GM19397 (cell line): ENCODE results near the gene ORC5.

Experiments
- ATAC-seq: cut with Tn5 transposase; IDR thresholded peaks from one replicate; pipeline ENCODE4 v1.9.1; 2021; ENCODE audit warnings: mild to moderate bottlenecking, moderate library complexity; ENCODE audit not compliant: unreplicated experiment

ORC5 gene

DNA sequence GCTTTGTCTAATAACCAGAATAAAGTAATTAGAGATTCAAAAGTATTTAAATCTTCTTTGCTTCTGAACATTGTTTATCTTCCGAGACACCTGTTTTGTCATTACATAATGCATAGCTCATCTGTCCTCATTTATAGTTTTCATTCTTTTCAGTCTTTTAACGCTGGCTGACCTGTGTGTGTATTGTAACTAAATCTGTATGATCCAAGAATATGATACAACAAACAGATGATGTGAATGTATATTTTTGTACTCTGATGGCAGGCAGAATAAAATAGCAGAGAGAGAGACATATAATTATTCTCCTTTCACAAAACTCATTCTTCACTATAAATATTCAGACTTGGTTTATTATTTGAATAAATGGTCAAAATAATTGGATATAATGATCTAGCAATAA lies 80.6 kb downstream of the ORC5 start:
- ATAC-seq, result no peak

DNA sequence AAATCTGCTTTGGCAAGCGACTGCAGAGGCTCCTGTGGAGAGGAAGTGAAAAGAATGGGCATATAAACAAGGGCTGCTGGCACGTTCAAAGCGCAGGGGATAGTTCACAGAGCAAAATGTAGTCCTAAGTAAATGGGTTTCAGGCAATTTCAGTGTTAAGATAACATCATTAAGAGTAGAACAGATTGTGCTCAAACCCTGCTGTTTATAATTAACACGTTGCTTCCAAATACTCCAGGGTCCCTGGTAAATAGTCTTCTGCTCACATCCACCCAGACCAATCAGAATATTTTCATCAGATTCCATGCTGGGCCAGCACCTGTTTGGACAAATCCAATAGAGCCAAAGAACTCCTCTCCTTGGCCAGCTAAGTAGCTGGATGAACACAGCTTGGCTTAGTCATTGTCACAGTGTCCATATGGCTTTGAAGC lies 81.4 kb downstream of the ORC5 start:
- ATAC-seq, result no peak

DNA sequence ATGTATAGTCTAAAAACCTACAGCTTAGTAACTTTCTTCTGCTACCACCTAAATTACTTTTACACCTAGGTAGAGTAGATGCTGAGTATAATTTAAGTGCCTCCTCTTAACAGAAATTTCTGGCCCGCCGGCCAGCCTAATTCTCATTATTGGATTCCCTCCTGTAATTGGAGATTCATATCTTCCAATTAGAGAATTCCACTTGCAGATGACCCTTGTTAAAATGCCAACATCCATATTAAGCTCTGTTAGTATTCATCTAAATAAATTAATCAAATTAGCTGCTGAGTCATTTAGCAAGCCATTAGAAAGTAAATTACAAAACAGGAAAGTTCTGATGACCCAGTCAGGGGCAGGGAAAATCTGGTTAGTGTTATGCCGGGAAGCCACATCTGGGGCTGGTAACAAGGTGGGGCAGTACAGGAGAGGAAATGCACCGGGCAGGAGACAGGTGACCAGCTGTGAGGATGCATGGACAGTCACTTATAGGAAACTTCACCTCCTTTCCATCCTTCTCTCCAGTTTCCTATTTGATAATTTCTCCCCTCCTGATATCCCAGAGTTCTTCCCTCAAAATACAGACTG lies 82.8 kb downstream of the ORC5 start:
- ATAC-seq, result no peak

DNA sequence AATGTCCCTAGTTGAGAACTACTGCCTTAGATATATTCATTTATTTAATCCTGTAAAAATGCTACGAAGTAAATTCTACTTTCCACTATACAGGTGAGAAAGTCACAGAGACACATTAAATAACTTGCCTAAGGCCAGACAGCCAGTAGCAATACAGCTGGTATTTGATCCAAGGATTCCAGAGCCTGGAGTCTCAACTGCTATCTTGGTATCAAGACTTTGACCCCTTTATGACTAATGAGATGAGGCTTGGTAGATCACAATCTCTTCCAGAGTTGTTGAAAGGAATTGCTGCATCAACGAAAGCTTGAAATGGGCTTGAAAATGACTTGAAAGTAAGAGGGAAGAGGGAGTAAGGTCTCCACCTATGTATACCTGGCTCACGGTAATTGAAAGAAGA lies 83.3 kb downstream of the ORC5 start:
- ATAC-seq, result no peak

DNA sequence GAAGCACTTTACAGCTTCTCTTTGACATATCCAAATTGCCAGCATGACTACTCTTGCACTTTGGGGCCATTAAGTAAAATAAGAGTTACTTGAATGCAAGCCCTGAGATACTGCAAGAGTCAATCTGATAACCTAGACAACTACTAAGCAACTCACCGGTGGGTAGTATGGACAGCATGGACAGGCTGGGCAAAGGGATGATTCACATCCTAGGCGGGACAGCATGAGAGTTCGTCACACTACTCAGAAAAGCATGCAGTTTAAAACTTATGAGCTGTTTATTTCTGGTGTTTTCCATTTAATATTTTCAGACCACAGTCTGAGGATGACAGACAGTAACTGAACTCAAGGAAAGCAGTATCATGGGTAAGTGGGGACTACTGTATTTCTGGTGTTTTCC lies 84.0 kb downstream of the ORC5 start:
- ATAC-seq, result no peak

DNA sequence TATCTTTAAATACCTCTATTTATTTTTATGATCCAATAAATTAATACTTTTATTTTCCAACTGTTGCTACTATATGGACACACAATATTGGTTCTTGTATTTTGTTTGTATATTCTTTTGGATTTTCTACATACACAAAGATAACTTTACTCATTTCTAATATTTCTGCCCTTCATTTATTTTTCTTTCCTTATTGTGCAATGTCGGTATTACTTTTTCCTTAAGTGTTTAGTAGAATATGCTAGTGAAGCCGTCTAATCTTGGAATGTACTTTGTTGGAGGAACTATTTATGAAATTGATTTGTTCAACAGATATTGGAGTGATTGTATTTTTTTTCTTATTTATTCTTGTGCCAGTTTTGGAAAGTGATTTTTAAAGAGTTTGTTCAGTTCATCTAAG lies 94.0 kb downstream of the ORC5 start:
- no peak for ATAC-seq

DNA sequence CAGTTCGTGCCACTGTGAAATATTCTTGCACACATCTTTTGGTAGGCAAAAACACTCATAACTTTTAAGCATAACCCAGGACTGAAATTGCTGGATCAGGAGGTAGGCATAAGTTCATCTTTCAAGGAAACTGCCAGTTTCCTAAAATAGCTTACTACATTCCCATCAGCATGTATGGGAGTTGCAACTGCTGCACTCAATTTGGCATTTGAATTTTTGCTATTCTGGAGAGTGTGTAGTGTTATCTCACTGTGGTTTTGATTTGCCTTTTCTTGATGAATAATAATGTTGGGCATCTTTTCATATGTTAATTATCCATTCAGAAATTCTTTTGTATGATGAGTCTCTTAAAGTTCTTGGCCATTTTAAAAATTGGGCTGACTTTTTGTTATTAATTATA lies 95.2 kb downstream of the ORC5 start:
- ATAC-seq, result no peak

DNA sequence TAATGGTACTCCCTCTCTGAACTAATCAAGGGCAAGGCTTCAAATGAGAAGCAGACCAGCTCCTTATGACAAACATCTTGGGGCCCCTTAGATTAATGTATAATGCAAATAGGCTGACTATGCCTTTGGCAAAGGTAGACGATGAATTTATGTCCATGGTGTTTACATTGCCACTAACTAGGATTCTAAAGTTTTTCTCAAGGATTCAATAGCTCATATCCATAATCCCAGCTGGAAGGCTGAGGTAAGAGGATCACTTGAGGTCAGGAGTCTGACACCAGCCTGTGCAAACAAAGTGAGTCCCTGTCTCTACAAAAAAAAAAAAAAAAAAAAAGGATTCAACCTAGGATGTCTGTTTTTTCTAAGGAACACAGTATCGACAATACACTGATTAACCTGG lies 96.5 kb downstream of the ORC5 start:
- no peak for ATAC-seq

DNA sequence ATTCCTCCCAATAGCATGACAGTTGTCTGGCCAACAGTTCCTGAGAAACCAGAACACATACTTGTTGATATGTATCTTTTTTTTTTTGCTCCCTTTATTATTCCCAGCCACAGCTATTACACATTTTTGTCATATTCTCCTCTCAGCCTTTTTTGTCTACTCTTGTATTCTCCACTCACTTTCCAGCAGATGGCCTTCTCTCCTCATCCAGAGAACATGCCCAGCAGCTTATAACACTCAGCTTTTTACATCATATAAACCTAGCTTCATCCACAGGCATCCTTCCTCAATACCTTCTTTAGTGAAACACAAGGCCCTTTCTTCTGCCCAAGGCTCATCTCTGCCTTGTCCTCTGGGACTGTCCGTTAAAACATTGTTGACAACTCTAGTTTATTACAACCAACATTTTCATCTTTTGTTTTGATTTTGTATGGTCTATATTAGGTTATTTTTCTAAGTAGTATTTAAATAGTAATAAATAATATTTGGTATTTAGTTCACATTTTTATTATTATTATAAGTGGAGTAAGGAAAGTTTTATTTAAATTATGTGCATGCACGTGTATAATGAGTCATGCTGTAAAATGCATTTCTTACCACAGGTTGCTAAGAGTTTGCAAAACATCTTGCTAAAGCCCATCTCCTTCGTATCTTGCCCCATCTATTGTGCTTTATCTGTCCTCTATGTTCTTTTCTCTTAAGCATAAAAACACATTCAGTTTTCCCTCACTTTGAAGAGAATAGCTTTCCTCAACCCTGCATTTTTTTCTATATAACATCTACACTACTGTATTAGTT lies 101.5 kb downstream of the ORC5 start:
- no peak for ATAC-seq

DNA sequence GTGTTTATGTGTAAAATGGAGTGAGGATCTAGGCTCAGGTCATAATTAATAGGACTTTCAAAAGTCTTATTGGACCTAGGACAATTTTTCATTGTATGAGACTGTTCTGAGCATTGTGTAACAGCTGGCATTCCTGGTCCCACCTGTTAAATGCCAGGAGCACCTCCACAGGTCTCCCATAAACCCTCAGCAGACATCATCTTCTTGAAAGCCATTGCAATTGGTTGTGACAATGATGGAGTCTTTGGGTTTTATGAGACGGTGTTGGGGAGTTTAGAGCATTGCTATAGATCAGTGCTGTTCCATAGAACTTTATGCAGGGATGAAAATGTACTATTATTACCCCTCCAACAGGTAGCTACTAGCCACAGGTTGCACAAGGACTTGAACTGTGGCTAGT lies 108.9 kb downstream of the ORC5 start:
- no peak for ATAC-seq

DNA sequence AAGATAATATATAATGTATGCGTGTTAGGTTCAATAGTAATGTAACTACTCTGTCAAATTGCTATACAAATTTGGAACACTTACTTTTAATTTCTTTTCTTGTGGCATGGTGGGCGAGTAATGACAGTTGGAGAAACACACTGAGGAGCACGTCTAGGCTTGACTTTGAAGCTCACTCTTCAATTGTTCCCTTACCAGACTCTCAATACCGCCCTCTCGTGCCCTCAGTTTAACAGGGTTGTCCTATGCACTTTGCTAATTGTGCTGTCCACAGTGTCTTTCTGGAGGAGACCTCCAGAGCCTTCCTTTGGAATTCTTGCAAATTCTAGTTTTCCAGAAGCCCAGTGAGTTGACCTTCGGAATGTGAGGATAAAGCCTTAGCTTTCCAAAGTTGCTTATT lies 111.1 kb downstream of the ORC5 start:
- ATAC-seq, result no peak

DNA sequence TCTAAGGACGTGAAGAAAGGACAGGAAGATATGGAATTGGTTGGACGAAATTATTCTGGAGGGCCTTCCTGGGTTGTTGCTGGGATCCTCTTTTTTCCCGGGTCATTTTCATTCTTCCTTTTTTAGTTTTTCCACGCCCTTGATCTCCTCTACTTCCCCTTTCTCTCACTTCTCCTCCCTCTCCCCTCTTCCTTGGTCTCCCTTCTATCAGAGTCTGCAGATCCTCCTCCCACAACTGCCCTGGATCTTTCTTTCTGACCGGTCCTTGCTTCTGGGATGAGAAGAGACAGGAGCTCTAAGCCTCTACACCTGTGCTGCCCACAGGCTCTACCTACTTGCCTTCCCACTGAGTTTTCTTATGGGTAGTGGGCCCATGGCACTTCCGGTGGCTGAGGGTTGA lies 114.7 kb downstream of the ORC5 start:
- ATAC-seq, result no peak

DNA sequence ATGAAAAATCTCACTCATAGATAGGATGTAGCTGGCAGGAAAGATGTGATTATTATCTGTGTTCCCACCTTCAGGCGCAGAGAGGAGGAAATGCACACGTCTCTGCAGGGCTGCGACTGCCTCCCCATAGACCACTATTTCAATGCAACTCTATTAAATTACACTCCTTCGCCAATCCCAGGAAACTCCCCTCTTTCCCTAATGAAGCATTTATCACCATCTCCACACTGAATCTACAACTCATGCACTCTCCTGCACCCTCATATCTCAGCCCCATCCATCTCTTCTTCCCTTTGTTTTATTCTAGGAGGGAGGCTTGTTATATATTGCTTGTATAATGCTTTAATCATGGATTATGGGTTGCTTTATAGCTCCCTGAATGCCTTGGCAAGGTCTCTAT lies 116.6 kb downstream of the ORC5 start:
- ATAC-seq, result no peak

DNA sequence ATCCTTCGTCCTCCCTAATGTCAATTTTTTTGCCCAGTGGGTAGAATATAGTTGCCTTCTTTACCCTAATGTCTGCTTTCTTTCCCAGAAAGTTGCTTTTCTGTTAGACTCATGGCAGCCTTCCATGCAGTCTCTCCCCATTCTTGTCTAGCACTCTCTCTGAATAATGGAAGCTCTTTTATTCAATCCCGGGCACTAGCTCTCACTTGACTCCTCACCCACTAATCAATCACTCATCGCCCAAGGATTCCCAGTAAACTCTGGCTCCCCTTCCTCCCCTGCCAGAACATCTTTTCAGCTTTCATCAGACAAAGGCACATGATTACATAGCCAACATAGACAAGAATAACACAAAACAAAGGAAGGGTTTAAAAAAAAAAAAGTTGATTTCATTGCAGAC lies 118.2 kb downstream of the ORC5 start:
- ATAC-seq, result no peak

DNA sequence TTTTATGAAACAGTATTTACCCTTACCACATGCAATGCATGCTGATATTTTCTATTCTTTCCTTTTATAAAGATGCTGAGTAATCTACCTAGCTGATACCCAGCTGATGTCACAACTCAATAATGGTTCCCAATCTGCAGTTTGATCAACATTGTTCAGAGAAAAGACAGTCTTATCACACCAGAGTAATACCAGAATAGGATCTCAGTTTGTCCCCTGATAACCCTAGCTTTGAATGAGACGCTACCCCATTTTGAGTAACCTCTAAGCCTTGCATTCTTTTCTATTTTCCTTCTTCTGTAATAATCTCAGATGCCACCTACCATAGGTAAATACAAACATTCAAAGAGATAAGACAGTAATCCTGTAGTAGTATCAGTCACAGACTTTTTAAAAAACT lies 118.8 kb downstream of the ORC5 start:
- no peak for ATAC-seq
